Panc1 (cell line): Measurements from ENCODE around the gene PDP2. TPM values are rescaled to one million over a fixed set of nuclear protein-coding genes. Genes with fewer than 3 reads are reported as not detected.

Experiments
- ATAC-seq: fragments of 200-7000 bp; cut with Tn5 transposase; 2 replicates; pipeline ENCODE4 v1.9.1; 2020; ENCODE audit warnings: mild to moderate bottlenecking, moderate library complexity
- BruUV-seq: library from RNA; stranded (reverse); fragments of 400-500 nt; replicated peaks from 2 replicates; lab custom pipeline; 2021; lab: Mats Ljungman, UMichigan
- CTCF ChIA-PET: fragments of 300-600 bp; sonication (Branson Sonifier 250); formaldehyde crosslinking; loops from one replicate; lab custom pipeline; 2022; ENCODE audit warnings: antibody characterized with exemption; lab: Charles Lee
- POLR2A ChIA-PET: fragments of 300-600 bp; sonication (Branson Sonifier 250); formaldehyde crosslinking; loops from one replicate; lab custom pipeline; 2022; ENCODE audit warnings: antibody characterized with exemption; lab: Charles Lee
- DNase-seq: peaks from one replicate; pipeline ENCODE4 v3.0.0-alpha.2; 2010; ENCODE audit warnings: low read depth, low spot score
- H3K27ac ChIP-seq: 2 replicates; pipeline ENCODE4 v1.5.1; 2011; ENCODE audit warnings: mild to moderate bottlenecking, low read length, inconsistent platforms
- H3K27me3 ChIP-seq: fragments of 200-500 bp; sonication (Bioruptor generic); 2 replicates; pipeline ENCODE4 v1.6.0; 2014; ENCODE audit warnings: low read length, inconsistent platforms; ENCODE audit not compliant: control insufficient read depth, insufficient read depth
- H3K36me3 ChIP-seq: fragments of 200-500 bp; sonication (Bioruptor generic); 2 replicates; pipeline ENCODE4 v1.5.1; 2014; ENCODE audit warnings: inconsistent platforms, mild to moderate bottlenecking, low read length, moderate library complexity; ENCODE audit not compliant: control insufficient read depth, insufficient read depth
- H3K4me1 ChIP-seq: 2 replicates; pipeline ENCODE4 v1.5.1; 2011; ENCODE audit warnings: inconsistent platforms, mild to moderate bottlenecking, low read length, moderate library complexity; ENCODE audit not compliant: control insufficient read depth, insufficient read depth
- H3K4me3 ChIP-seq, 2 experiments: 2 replicates each; pipeline ENCODE4 v1.5.1; 2011 to 2012; ENCODE audit warnings: low read depth in 2 of 2, low read length in 2 of 2, mild to moderate bottlenecking in 2 of 2, inconsistent platforms in 1 of 2, moderate library complexity in 1 of 2
- H3K9me3 ChIP-seq: fragments of 200-500 bp; sonication (Bioruptor generic); 2 replicates; pipeline ENCODE4 v1.5.1; 2014; ENCODE audit warnings: low read depth, mild to moderate bottlenecking, inconsistent platforms, low read length, moderate library complexity; ENCODE audit not compliant: control insufficient read depth, insufficient read depth
- POLR2AphosphoS5 ChIP-seq: IDR thresholded peaks from 2 replicates; pipeline ENCODE4 v1.6.1; 2012; ENCODE audit warnings: mild to moderate bottlenecking, low read depth, low read length, moderate library complexity
- SIN3A ChIP-seq: IDR thresholded peaks from 2 replicates; pipeline ENCODE4 v1.6.1; 2012; ENCODE audit warnings: low read depth, mild to moderate bottlenecking, low read length, moderate library complexity, borderline replicate concordance; ENCODE audit not compliant: insufficient read depth
- TCF7L2 ChIP-seq: IDR thresholded peaks from 2 replicates; pipeline ENCODE4 v1.6.1; 2011; ENCODE audit warnings: mild to moderate bottlenecking, low read depth, low read length, inconsistent platforms
- in situ Hi-C: cut with HindIII; loops from 2 replicates; pipeline ENCODE4 v1.10.0; 2016; ENCODE audit warnings: low sequenced_read_pairs, low pct_unique_long_range_greater_than_20kb
- intact Hi-C: fragments of 100-400 bp; cut with micrococcal nuclease; formaldehyde crosslinking; loops from one replicate; pipeline ENCODE4 v1.10.0; 2022; ENCODE audit not compliant: unreplicated experiment
- total RNA-seq: library from RNA; stranded (reverse); gene quantifications from one replicate; pipeline ENCODE4 v1.2.1, GENCODE V29; 2021; ENCODE audit not compliant: unreplicated experiment
- TF ChIP-seq, protein P1 (sequence below): fragments of 450-650 bp; IDR thresholded peaks from 2 replicates; pipeline ENCODE4 v1.5.1; 2017; ENCODE audit warnings: mild to moderate bottlenecking
- TF ChIP-seq, protein P2 (sequence below), 2 experiments: IDR thresholded peaks; 2 replicates each; pipeline ENCODE4 v1.6.1; 2011 to 2012; ENCODE audit warnings: low read depth in 2 of 2, control low read depth in 1 of 2, low read length in 1 of 2, mild to moderate bottlenecking in 1 of 2, moderate library complexity in 1 of 2; ENCODE audit not compliant: insufficient read depth in 1 of 2

PDP2 gene
- total RNA-seq, 1 experiment from 2014 or later: 15.9 TPM

DNA sequence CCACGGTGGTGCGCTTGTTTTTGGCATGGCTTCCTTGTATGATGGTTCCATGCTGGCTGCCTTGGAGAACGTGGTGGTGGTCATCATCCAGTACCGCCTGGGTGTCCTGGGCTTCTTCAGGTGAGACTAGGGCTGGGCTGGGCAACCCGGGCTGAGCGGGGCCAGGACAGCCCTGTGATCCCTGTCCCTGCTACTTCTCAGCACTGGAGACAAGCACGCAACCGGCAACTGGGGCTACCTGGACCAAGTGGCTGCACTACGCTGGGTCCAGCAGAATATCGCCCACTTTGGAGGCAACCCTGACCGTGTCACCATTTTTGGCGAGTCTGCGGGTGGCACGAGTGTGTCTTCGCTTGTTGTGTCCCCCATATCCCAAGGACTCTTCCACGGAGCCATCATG lies 59.9 kb downstream of the PDP2 start:
- ChIA-PET CTCF (no interaction called here), POLR2A (no interaction called here)
- in situ Hi-C loops: no loop called here
- Histone ChIP-seq H3K4me3 (no peak overlapping the region), H3K4me1 (peaks cover 3% of the 10 kb centered on the region), H3K27me3 (no peaks in the 10 kb centered on the region), H3K36me3 (no peaks in the 10 kb centered on the region), H3K27ac (no peak overlapping the region), H3K9me3 (no peaks in the 10 kb centered on the region)
- ATAC-seq: no peak
- no peak for DNase-seq
- intact Hi-C loops: no loop called here
- TF ChIP-seq SIN3A: no peak
- TF ChIP-seq, protein P1, sequence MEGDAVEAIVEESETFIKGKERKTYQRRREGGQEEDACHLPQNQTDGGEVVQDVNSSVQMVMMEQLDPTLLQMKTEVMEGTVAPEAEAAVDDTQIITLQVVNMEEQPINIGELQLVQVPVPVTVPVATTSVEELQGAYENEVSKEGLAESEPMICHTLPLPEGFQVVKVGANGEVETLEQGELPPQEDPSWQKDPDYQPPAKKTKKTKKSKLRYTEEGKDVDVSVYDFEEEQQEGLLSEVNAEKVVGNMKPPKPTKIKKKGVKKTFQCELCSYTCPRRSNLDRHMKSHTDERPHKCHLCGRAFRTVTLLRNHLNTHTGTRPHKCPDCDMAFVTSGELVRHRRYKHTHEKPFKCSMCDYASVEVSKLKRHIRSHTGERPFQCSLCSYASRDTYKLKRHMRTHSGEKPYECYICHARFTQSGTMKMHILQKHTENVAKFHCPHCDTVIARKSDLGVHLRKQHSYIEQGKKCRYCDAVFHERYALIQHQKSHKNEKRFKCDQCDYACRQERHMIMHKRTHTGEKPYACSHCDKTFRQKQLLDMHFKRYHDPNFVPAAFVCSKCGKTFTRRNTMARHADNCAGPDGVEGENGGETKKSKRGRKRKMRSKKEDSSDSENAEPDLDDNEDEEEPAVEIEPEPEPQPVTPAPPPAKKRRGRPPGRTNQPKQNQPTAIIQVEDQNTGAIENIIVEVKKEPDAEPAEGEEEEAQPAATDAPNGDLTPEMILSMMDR: no peak
- TF ChIP-seq TCF7L2: no peak
- TF ChIP-seq, protein P2, sequence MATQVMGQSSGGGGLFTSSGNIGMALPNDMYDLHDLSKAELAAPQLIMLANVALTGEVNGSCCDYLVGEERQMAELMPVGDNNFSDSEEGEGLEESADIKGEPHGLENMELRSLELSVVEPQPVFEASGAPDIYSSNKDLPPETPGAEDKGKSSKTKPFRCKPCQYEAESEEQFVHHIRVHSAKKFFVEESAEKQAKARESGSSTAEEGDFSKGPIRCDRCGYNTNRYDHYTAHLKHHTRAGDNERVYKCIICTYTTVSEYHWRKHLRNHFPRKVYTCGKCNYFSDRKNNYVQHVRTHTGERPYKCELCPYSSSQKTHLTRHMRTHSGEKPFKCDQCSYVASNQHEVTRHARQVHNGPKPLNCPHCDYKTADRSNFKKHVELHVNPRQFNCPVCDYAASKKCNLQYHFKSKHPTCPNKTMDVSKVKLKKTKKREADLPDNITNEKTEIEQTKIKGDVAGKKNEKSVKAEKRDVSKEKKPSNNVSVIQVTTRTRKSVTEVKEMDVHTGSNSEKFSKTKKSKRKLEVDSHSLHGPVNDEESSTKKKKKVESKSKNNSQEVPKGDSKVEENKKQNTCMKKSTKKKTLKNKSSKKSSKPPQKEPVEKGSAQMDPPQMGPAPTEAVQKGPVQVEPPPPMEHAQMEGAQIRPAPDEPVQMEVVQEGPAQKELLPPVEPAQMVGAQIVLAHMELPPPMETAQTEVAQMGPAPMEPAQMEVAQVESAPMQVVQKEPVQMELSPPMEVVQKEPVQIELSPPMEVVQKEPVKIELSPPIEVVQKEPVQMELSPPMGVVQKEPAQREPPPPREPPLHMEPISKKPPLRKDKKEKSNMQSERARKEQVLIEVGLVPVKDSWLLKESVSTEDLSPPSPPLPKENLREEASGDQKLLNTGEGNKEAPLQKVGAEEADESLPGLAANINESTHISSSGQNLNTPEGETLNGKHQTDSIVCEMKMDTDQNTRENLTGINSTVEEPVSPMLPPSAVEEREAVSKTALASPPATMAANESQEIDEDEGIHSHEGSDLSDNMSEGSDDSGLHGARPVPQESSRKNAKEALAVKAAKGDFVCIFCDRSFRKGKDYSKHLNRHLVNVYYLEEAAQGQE (IDR thresholded peaks at IDR 0.05; ENCODE audit: insufficient read depth in 1 of 2, low read depth in 2 of 2, low read length in 1 of 2): no peak
- TF ChIP-seq POLR2AphosphoS5: no peak
- BruUV-seq: no TSS peak

Other genes starting within 250 kb of the PDP2 start
- gene CMTM4, start 183.8 kb upstream of the PDP2 start, total RNA-seq: 51.9 TPM
- gene DYNC1LI2, start 128.9 kb upstream of the PDP2 start, total RNA-seq: 103 TPM
- not detected for gene TERB1, start 78.9 kb upstream of the PDP2 start, total RNA-seq
- gene NAE1, start 49.5 kb upstream of the PDP2 start, total RNA-seq: 70.7 TPM
- not detected for gene CA7, start 36.1 kb upstream of the PDP2 start, total RNA-seq
- not detected for gene CDH16, start 38.4 kb downstream of the PDP2 start, total RNA-seq
- gene RRAD, start 45.0 kb downstream of the PDP2 start, total RNA-seq: 4.3 TPM
- gene CIAO2B, start 53.9 kb downstream of the PDP2 start, total RNA-seq: 96.6 TPM
- 26.3 TPM for gene CES2, start 55.0 kb downstream of the PDP2 start, total RNA-seq
- not detected for gene CES3, start 80.8 kb downstream of the PDP2 start, total RNA-seq
- 6.1 TPM for gene CES4A, start 108.1 kb downstream of the PDP2 start, total RNA-seq
- gene CBFB, start 148.6 kb downstream of the PDP2 start, total RNA-seq: 66.4 TPM
- 15.7 TPM for gene PHAF1, start 229.4 kb downstream of the PDP2 start, total RNA-seq